GM12878 (cell line): ENCODE measurements around the gene EFNA1. TPM values are rescaled to one million over a fixed set of nuclear protein-coding genes. Genes with fewer than 3 reads are reported as not detected.
A peak's percentile ranks its signal among the peaks of the same experiment; 100 is the strongest.

Experiments used
- ATAC-seq: fragments of 200-7000 bp; cut with Tn5 transposase; 3 replicates; pipeline ENCODE4 v1.9.1; 2020; ENCODE audit warnings: mild to moderate bottlenecking, moderate library complexity
- BruUV-seq: library from RNA; stranded (reverse); fragments of 400-500 nt; replicated peaks from 2 replicates; lab custom pipeline; 2021; lab: Mats Ljungman, UMichigan
- CTCF ChIA-PET: fragments of 300-600 bp; sonication (Branson Sonifier 250); formaldehyde crosslinking; extraction: SDS; loops from one replicate; lab custom pipeline; 2021; ENCODE audit warnings: inconsistent platforms; lab: Yijun Ruan, JAX
- POLR2A ChIA-PET: fragments of 350-600 bp; formaldehyde crosslinking; extraction: SDS; loops from one replicate; lab custom pipeline; 2021; ENCODE audit warnings: inconsistent platforms; lab: Charles Lee
- RAD21 ChIA-PET: fragments of 300-600 bp; sonication (Branson Sonifier 250); formaldehyde crosslinking; loops from one replicate; lab custom pipeline; 2023; ENCODE audit warnings: antibody characterized with exemption; ENCODE audit not compliant: unreplicated experiment; lab: Charles Lee
- SMC1A ChIA-PET: fragments of 300-600 bp; sonication (Branson Sonifier 250); formaldehyde crosslinking; loops from one replicate; lab custom pipeline; 2023; ENCODE audit not compliant: unreplicated experiment, uncharacterized antibody; lab: Charles Lee
- DNase-seq: peaks from one replicate; pipeline ENCODE4 v3.0.0-alpha.2; 2011; ENCODE audit warnings: low read depth, low spot score
- FAIRE-seq: peaks from 3 replicates; lab custom pipeline; 2011; peaks lifted over from hg19 to GRCh38; lab: Jason Lieb, UNC
- H2AFZ ChIP-seq: 2 replicates; pipeline ENCODE4 v1.6.0; 2011; ENCODE audit warnings: low read depth, low read length, control low read depth; ENCODE audit not compliant: control insufficient read depth
- H3K27ac ChIP-seq: 2 replicates; pipeline ENCODE4 v1.5.1; 2011; ENCODE audit warnings: control low read depth; ENCODE audit not compliant: control insufficient read depth, insufficient read depth
- H3K27me3 ChIP-seq, 2 experiments: replicated peaks in 1 of 2; 2 replicates each; pipeline versions ENCODE4 v1.6.0 to v1.6.1; 2011; ENCODE audit warnings: low read length in 1 of 2; ENCODE audit not compliant: control insufficient read depth in 2 of 2, insufficient read depth in 2 of 2
- H3K36me3 ChIP-seq, 2 experiments: 2 replicates each; pipeline ENCODE4 v1.5.1; 2011; ENCODE audit warnings: low read length in 1 of 2; ENCODE audit not compliant: control insufficient read depth in 2 of 2, insufficient read depth in 2 of 2
- H3K4me1 ChIP-seq: 2 replicates; pipeline ENCODE4 v1.6.1; 2011; ENCODE audit warnings: mild to moderate bottlenecking, low read length, moderate library complexity, mixed read lengths; ENCODE audit not compliant: control insufficient read depth, insufficient read depth
- H3K4me2 ChIP-seq: 2 replicates; pipeline ENCODE4 v1.6.0; 2011; ENCODE audit warnings: control low read depth; ENCODE audit not compliant: control insufficient read depth, insufficient read depth
- H3K4me3 ChIP-seq: fragments of 200-600 bp; sonication (generic); 2 replicates; pipeline ENCODE4 v1.5.1; 2016
- H3K79me2 ChIP-seq: 2 replicates; pipeline ENCODE4 v1.6.0; 2011; ENCODE audit warnings: low read length; ENCODE audit not compliant: control insufficient read depth, insufficient read depth
- H3K9ac ChIP-seq: 2 replicates; pipeline ENCODE4 v1.8.0; 2011; ENCODE audit warnings: low read length, control low read depth, mixed read lengths; ENCODE audit not compliant: control insufficient read depth, insufficient read depth
- H3K9me3 ChIP-seq: replicated peaks from 3 replicates; pipeline ENCODE4 v1.5.1; 2011; ENCODE audit warnings: mild to moderate bottlenecking, low read length; ENCODE audit not compliant: control insufficient read depth, insufficient read depth
- H4K20me1 ChIP-seq: 2 replicates; pipeline ENCODE4 v1.6.0; 2011; ENCODE audit not compliant: control insufficient read depth, insufficient read depth
- BCL3 ChIP-seq: IDR thresholded peaks from 2 replicates; pipeline ENCODE4 v1.6.1; 2011; ENCODE audit warnings: borderline replicate concordance, low read depth, mild to moderate bottlenecking, moderate library complexity, low read length; ENCODE audit not compliant: insufficient read depth, poor library complexity, severe bottlenecking
- CTCF ChIP-seq, 3 experiments: IDR thresholded peaks in 2 of 3; conservative IDR thresholded peaks in 1 of 3; 2 replicates each; pipeline ENCODE4 v1.5.1; 2011; ENCODE audit warnings: low read depth in 3 of 3, low read length in 3 of 3, mild to moderate bottlenecking in 3 of 3, control low read depth in 2 of 3, moderate library complexity in 2 of 3, inconsistent platforms in 1 of 3, mixed read lengths in 1 of 3; ENCODE audit not compliant: control insufficient read depth in 2 of 3, insufficient read depth in 1 of 3; ENCODE audit errors: extremely low read depth in 1 of 3
- ETV6 ChIP-seq, 2 experiments: fragments of 450-650 bp in 1 of 2; IDR thresholded peaks in 1 of 2; conservative IDR thresholded peaks in 1 of 2; 2 replicates each; pipeline ENCODE4 v1.6.1; 2014; ENCODE audit warnings: antibody characterized with exemption in 1 of 2, borderline replicate concordance in 1 of 2, low read depth in 1 of 2, mild to moderate bottlenecking in 1 of 2, moderate library complexity in 1 of 2
- IRF3 ChIP-seq: fragments of 450-650 bp; IDR thresholded peaks from 2 replicates; pipeline ENCODE4 v1.6.1; 2014; ENCODE audit warnings: mild to moderate bottlenecking
- MEF2A ChIP-seq: IDR thresholded peaks from 2 replicates; pipeline ENCODE4 v1.6.1; 2011; ENCODE audit warnings: low read depth, mild to moderate bottlenecking, low read length, moderate library complexity; ENCODE audit not compliant: insufficient read depth
- NFYA ChIP-seq: IDR thresholded peaks from 2 replicates; pipeline ENCODE4 v1.6.1; 2011; ENCODE audit warnings: low read depth, mild to moderate bottlenecking, low read length, improper control_type of control experiment, borderline replicate concordance
- PRDM15 ChIP-seq: fragments of 450-650 bp; formaldehyde crosslinking; IDR thresholded peaks from 2 replicates; pipeline ENCODE4 v1.4.0; 2020; ENCODE audit warnings: mild to moderate bottlenecking, moderate library complexity
- RAD21 ChIP-seq: IDR thresholded peaks from 2 replicates; pipeline ENCODE4 v1.6.1; 2011; ENCODE audit warnings: mild to moderate bottlenecking, low read depth, low read length, moderate library complexity; ENCODE audit not compliant: insufficient read depth
- SMAD1 ChIP-seq: fragments of 450-650 bp; IDR thresholded peaks from 2 replicates; pipeline ENCODE4 v1.6.1; 2018; ENCODE audit warnings: mild to moderate bottlenecking, low read depth; ENCODE audit not compliant: partially characterized antibody
- SP1 ChIP-seq: IDR thresholded peaks from one replicate; pipeline ENCODE4 v1.6.1; 2011; ENCODE audit warnings: low read depth, low read length
- ZZZ3 ChIP-seq: IDR thresholded peaks from 2 replicates; pipeline ENCODE4 v1.6.1; 2011; ENCODE audit warnings: low read depth; ENCODE audit not compliant: control insufficient read depth, insufficient read length
- WGBS: methylation state at CpG from one replicate; pipeline ENCODE4 v1.1.6; 2016; ENCODE audit warnings: low lambda C conversion rate; ENCODE audit not compliant: insufficient replicate concordance, insufficient coverage; ENCODE audit errors: missing lambda C conversion rate; 5-methylcytosine and 5-hydroxymethylcytosine counted together
- in situ Hi-C: fragments of 300-500 bp; cut with MboI; formaldehyde crosslinking; loops from 9 replicates; pipeline ENCODE4 v1.14.3; 2018; ENCODE audit warnings: mixed read lengths
- intact Hi-C: fragments of 100-400 bp; cut with micrococcal nuclease; formaldehyde crosslinking; loops from one replicate; pipeline ENCODE4 v1.14.2; 2022; ENCODE audit not compliant: unreplicated experiment
- polyA plus RNA-seq, 11 experiments: library from polyadenylated mRNA; depleted of rRNA in 4 of 11; unstranded in 6 of 11; stranded (reverse) in 5 of 11; fragments of >200 nt; fragmentation: Nextera tagmentation in 4 of 11; fragmentation: Illumina TruSeq in 1 of 11; extraction: Ambion mirVana in 4 of 11; extraction: Trizol in 1 of 11; gene quantifications; 1 replicate in 1 of 11; 2 replicates in 10 of 11; pipeline versions ENCODE4 v1.2.1 to v1.2.3, GENCODE V29; 2011 to 2016; ENCODE audit warnings: inconsistent platforms in 2 of 11, missing spikeins in 2 of 11, low read depth in 1 of 11
- total RNA-seq, 4 experiments: library from RNA; depleted of rRNA in 3 of 4; stranded (reverse); fragments of >200 nt in 3 of 4; fragmentation: Illumina TruSeq in 1 of 4; extraction: Trizol in 1 of 4; gene quantifications; 2 replicates each; pipeline versions ENCODE4 v1.2.1 to v1.2.3, GENCODE V29; 2013 to 2021

Gene EFNA1
- total and polyA plus RNA-seq, 10 of the 15 experiments (the other 5 are each of a cell fraction or from before 2014, with no cell fraction given): 0.13 to 7.5 (median 0.28) TPM; not detected in 5

- H3K79me2 ChIP-seq: no peaks in the 10 kb centered on the region
- H3K9ac ChIP-seq: no peak overlapping the region
- H4K20me1 ChIP-seq: no peaks in the 10 kb centered on the region
- no peaks in the 10 kb centered on the region for H3K36me3 ChIP-seq
- ChIA-PET CTCF (interaction anchor here (0.6 to 6.8 kb wide), 10 partner anchors 9 to 81 kb away, joined by 3 to 284 read pairs (median 4); partner anchors contain the start of genes KRTCAP2 and TRIM46), RAD21 (interaction anchor here (1.0 to 2.8 kb wide), 2 partner anchors 73 to 74 kb away, joined by 4 to 14 read pairs; no protein-coding TSS in a partner anchor), POLR2A (no interaction called here), SMC1A (interaction anchor here (0.6 to 2.4 kb wide), 2 partner anchors 74 to 904 kb away, joined by 3 to 37 read pairs; no protein-coding TSS in a partner anchor)
- H3K27ac ChIP-seq: no peak overlapping the region
- WGBS: 28% methylated on average over 13 of the region's 13 CpGs
- no peaks in the 10 kb centered on the region for H3K9me3 ChIP-seq
- in situ Hi-C loops: loop anchor here (5.0 kb wide), 1 partner anchor 73 kb away; no protein-coding TSS in a partner anchor
- peaks cover 3% of the 10 kb centered on the region; the same call in 1 of the 2 replicates for H3K4me1 ChIP-seq
- FAIRE-seq: no peak
- H3K4me2 ChIP-seq: no peak overlapping the region
- H3K27me3 ChIP-seq: no peaks in the 10 kb centered on the region; a peak in 1 of 4 replicates
- DNase-seq: no peak
- no peak overlapping the region; the same call in 1 of the 2 replicates for H2AFZ ChIP-seq
- BruUV-seq: no TSS peak
- intact Hi-C loops: no loop called here
- peak; percentile 75 for ATAC-seq
- no peak overlapping the region for H3K4me3 ChIP-seq
- TF ChIP-seq BCL3 (no peak), RAD21 (peak; percentile 52), ETV6 (conservative IDR thresholded peaks at IDR 0.05 in 1 of 2, IDR thresholded peaks at IDR 0.05 in 1 of 2; ENCODE audit: borderline replicate concordance in 1 of 2, low read depth in 1 of 2) (no peak), CTCF (IDR thresholded peaks at IDR 0.05 in 2 of 3, conservative IDR thresholded peaks at IDR 0.05 in 1 of 3; ENCODE audit: control insufficient read depth in 2 of 3, extremely low read depth in 1 of 3, insufficient read depth in 1 of 3, low read depth in 3 of 3, low read length in 3 of 3) (peak; percentile 33 to 59 (median 35); a peak in 4 of 6 replicates), SMAD1 (no peak), ZZZ3 (no peak), MEF2A (peak; percentile 29; the same call in 1 of the 2 replicates), SP1 (no peak), NFYA (no peak), PRDM15 (CRISPR knock-in tag) (no peak), IRF3 (no peak)
Observed at GRCh38 chr1:155093911-155094621, 33.6 kb upstream of the EFNA1 start.
